BJ (cell line): ENCODE results near the gene BAIAP2L1. TPM values are rescaled to one million over a fixed set of nuclear protein-coding genes. Genes with fewer than 3 reads are reported as not detected.

ENCODE experiments used
- CTCF ChIA-PET: fragments of 350-600 bp; formaldehyde crosslinking; extraction: SDS; loops from one replicate; lab custom pipeline; 2021; ENCODE audit warnings: antibody characterized with exemption, inconsistent platforms; lab: Yijun Ruan, JAX
- POLR2A ChIA-PET: fragments of 300-600 bp; sonication (Branson Sonifier 250); formaldehyde crosslinking; extraction: SDS; loops from one replicate; lab custom pipeline; 2021; ENCODE audit warnings: antibody characterized with exemption; lab: Charles Lee
- DNase-seq: peaks from one replicate; pipeline ENCODE4 v3.0.0-alpha.2; 2011; ENCODE audit warnings: low read depth
- H3K27me3 ChIP-seq: 2 replicates; pipeline ENCODE4 v1.6.0; 2011; ENCODE audit warnings: low read length; ENCODE audit not compliant: control insufficient read depth, insufficient read depth
- H3K36me3 ChIP-seq: 2 replicates; pipeline ENCODE4 v1.5.1; 2011; ENCODE audit warnings: low read length; ENCODE audit not compliant: control insufficient read depth, insufficient read depth
- H3K4me3 ChIP-seq: 2 replicates; pipeline ENCODE4 v1.5.1; 2011; ENCODE audit warnings: low read depth, mild to moderate bottlenecking, control low read depth, low read length
- CTCF ChIP-seq: IDR thresholded peaks from 2 replicates; pipeline ENCODE4 v1.5.1; 2011; ENCODE audit warnings: low read depth, mild to moderate bottlenecking, control low read depth, inconsistent platforms, low read length, moderate library complexity; ENCODE audit not compliant: insufficient read depth
- polyA plus RNA-seq: library from polyadenylated mRNA; depleted of rRNA; stranded (reverse); fragments of >200 nt; gene quantifications from 2 replicates; pipeline ENCODE4 v1.2.3, GENCODE V29; 2011

BAIAP2L1 gene
- polyA plus RNA-seq, 1 experiment, result 11.4 TPM

DNA sequence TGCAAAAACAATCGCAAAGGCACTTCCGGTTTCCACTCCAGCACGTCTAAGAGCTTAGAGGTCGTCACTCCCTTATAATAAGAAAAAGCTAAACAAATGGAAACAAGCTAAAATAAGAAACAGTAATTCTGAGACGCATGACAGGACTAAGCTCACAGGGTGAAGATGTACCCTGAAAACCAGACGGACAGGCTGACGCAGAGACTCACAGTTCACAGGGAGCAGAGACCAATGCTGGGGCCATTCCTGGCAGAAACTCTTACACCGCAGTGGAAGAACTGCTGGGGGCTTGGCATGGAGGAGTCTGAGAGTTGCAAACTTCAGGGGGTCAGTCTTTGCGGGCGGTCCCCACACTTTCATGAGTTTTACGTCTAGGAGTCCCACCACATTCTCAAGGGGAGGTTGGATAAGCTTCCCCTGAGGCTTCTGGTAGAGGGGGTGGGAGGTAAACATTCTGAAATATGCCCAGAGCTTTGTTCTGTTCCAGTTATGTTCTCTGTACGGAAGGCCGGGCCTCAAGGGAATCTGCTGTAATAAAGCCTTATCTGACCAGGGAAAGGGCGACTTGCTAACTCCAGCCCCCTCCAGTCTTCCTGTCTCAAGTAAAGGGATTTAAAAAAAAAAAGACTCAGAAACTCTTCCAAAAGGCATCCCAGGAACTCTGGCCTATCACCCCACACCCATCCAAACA is 71.6 kb downstream of the BAIAP2L1 start:
- ChIA-PET POLR2A (no interaction called here), CTCF (interaction anchor here (0.7 to 1.3 kb wide), 2 partner anchors 12 to 41 kb away, joined by 3 read pairs; no protein-coding TSS in a partner anchor)
- no peak for TF ChIP-seq CTCF
- Histone ChIP-seq H3K4me3 (no peak overlapping the region), H3K36me3 (no peaks in the 10 kb centered on the region), H3K27me3 (no peaks in the 10 kb centered on the region)
- no peak for DNase-seq

- POLR2A ChIA-PET, result no interaction called here
- CTCF ChIA-PET, result no interaction called here
- TF ChIP-seq CTCF, result no peak
Observed at GRCh38 chr7:98324782-98325181, 76.1 kb downstream of the BAIAP2L1 start.

GRCh38 chr7:98323597-98324322 is 77.1 kb downstream of the BAIAP2L1 start:
- H3K27me3 ChIP-seq, result no peaks in the 10 kb centered on the region
- no peak for DNase-seq
- no peak for TF ChIP-seq CTCF
- POLR2A ChIA-PET, result no interaction called here
- H3K36me3 ChIP-seq, result no peaks in the 10 kb centered on the region
- H3K4me3 ChIP-seq, result no peak overlapping the region
- CTCF ChIA-PET, result interaction anchor here (1.3 kb wide), 1 partner anchor 77 kb away, joined by 5 read pairs; the partner anchor contains the start of gene BAIAP2L1

More at GRCh38 chr7:98324782-98325181, 76.1 kb downstream of the BAIAP2L1 start:
- H3K27me3 ChIP-seq, result no peaks in the 10 kb centered on the region
- no peak overlapping the region for H3K4me3 ChIP-seq
- no peaks in the 10 kb centered on the region for H3K36me3 ChIP-seq
- no peak for DNase-seq

- H3K4me3 ChIP-seq, result no peak overlapping the region
- TF ChIP-seq CTCF, result no peak
- DNase-seq, result no peak
- H3K36me3 ChIP-seq, result no peaks in the 10 kb centered on the region; the same call in 1 of the 2 replicates
- ChIA-PET CTCF (interaction anchor here (1.3 kb wide), 1 partner anchor 78 kb away, joined by 5 read pairs; the partner anchor contains the start of gene BAIAP2L1), POLR2A (no interaction called here)
- no peaks in the 10 kb centered on the region for H3K27me3 ChIP-seq
Observed at GRCh38 chr7:98322331-98323270, 78.3 kb downstream of the BAIAP2L1 start.
